K562 treated with DMSO at 1 percent for 48 hours (cell line): ENCODE results near the gene CLEC2L. TPM values are rescaled to one million over a fixed set of nuclear protein-coding genes. Genes with fewer than 3 reads are reported as not detected.

Experiments used
- total RNA-seq: library from RNA; unstranded; fragments of 300-600 nt; gene quantifications from 2 replicates; pipeline ENCODE4 v1.2.3, GENCODE V29; 2022; ENCODE audit warnings: low replicate concordance; ENCODE audit errors: extremely low read depth

CLEC2L gene
- total RNA-seq: not detected in 2 replicates

DNA sequence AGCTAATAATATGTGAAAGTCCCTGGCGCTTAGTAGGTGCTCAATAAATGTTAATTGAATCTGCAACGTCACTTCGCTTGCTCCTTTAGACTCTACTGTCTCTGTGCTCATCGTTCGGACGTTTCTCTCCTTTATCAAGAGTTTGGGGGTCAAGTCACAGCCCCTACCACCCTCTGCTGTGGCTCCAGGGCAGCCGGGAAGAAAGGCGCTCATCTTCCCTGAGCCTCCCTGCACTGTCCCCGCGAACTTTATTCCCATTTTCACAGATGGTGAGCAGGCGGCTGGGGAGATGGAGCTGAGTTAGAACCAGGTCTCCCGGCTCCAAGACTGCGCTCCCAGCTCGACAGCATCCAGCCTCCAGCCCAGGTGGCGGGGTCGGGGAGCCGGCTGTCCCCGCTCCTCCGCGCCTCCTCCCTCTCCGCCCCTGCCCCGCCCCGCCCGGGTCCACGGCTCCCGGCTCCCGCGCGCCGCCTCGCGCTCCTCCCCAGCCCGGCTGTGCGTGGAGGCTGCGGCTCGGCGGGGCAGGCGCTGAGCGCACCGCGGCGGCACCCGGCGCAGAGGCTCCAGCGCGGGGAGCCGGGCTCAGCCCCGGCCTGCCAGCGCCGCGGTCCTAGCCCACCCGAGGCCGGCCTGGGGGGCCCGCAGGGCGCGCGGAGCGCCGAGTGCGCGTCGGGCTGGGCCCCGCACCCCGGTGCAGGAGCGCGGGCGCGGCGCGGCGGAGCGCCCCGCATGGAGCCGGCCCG is at the start of gene CLEC2L:
TSS of gene CLEC2L (plus strand) at position 487 of the 743 bp plus-strand sequence. CDS start at position 730, 243 bp downstream.

Other genes with a start within 250 kb of the CLEC2L start
- gene FMC1, start 182.3 kb upstream of the CLEC2L start, total RNA-seq: not detected in 2 replicates
- 779 TPM in 1 of 2 replicates, not detected in the other for gene LUC7L2, start 163.8 kb upstream of the CLEC2L start, total RNA-seq
- not detected in 2 replicates for gene KLRG2, start 40.0 kb upstream of the CLEC2L start, total RNA-seq